LNCaP clone FGC (cell line): ENCODE data around the gene ELOVL7.
A peak's percentile ranks its signal among the peaks of the same experiment; 100 is the strongest.

Experiments
- DNase-seq: peaks from one replicate; pipeline ENCODE4 v3.0.0-alpha.2; 2011; ENCODE audit warnings: low read depth
- H3K4me3 ChIP-seq: 2 replicates; pipeline ENCODE4 v1.5.1; 2011; ENCODE audit warnings: mild to moderate bottlenecking, low read depth, low read length, control low read depth
- TF ChIP-seq, protein P1 (sequence below): IDR thresholded peaks from 2 replicates; pipeline ENCODE4 v1.5.1; 2012; ENCODE audit warnings: mild to moderate bottlenecking; ENCODE audit not compliant: control insufficient read depth, insufficient read depth; ENCODE audit errors: extremely low read depth

ELOVL7 gene

GRCh38 chr5:60846298-60846697 lies 2.2 kb upstream of the ELOVL7 start:
- TF ChIP-seq, protein P1, sequence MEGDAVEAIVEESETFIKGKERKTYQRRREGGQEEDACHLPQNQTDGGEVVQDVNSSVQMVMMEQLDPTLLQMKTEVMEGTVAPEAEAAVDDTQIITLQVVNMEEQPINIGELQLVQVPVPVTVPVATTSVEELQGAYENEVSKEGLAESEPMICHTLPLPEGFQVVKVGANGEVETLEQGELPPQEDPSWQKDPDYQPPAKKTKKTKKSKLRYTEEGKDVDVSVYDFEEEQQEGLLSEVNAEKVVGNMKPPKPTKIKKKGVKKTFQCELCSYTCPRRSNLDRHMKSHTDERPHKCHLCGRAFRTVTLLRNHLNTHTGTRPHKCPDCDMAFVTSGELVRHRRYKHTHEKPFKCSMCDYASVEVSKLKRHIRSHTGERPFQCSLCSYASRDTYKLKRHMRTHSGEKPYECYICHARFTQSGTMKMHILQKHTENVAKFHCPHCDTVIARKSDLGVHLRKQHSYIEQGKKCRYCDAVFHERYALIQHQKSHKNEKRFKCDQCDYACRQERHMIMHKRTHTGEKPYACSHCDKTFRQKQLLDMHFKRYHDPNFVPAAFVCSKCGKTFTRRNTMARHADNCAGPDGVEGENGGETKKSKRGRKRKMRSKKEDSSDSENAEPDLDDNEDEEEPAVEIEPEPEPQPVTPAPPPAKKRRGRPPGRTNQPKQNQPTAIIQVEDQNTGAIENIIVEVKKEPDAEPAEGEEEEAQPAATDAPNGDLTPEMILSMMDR = no peak
- H3K4me3 ChIP-seq = no peak overlapping the region
- no peak for DNase-seq

- DNase-seq = no peak
- TF ChIP-seq, protein P1 = peak; percentile 4; the same call in 1 of the 2 replicates
- peak overlapping the region; percentile 86 for H3K4me3 ChIP-seq
Measured at GRCh38 chr5:60843386-60843935, 608 bp downstream of the ELOVL7 start.

GRCh38 chr5:60842871-60843385 lies 1.1 kb downstream of the ELOVL7 start:
- no peak for DNase-seq
- TF ChIP-seq, protein P1 = no peak
- peak overlapping the region; percentile 86 for H3K4me3 ChIP-seq

- DNase-seq = no peak
- H3K4me3 ChIP-seq = no peak overlapping the region
- TF ChIP-seq, protein P1 = no peak
Measured at GRCh38 chr5:60841361-60841760, 2.7 kb downstream of the ELOVL7 start.

DNA sequence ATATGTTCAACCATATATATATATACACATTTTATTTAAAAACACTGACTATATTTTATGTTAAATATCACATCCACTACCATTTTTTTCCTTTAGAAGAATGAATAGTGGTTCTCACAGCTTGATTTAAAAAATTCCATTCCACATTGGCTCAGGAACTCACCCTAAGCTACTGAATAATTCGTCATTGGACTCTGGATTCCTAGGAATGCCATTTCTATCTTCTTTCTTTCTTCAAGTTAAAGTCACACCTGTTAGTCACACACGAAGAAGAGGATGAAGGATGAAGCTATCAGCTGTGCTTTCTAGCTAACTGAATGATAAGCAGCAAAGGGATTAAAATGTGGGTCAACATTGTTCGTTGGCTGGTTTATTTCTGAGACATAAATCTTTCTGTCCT lies 7.9 kb downstream of the ELOVL7 start:
- TF ChIP-seq, protein P1 = no peak
- H3K4me3 ChIP-seq = no peak overlapping the region
- no peak for DNase-seq

- H3K4me3 ChIP-seq = no peak overlapping the region
- TF ChIP-seq, protein P1 = no peak
- DNase-seq = no peak
Measured at GRCh38 chr5:60835554-60835953, 8.5 kb downstream of the ELOVL7 start.

- TF ChIP-seq, protein P1 = no peak
Measured at GRCh38 chr5:60833520-60833919, 10.5 kb downstream of the ELOVL7 start.

More at GRCh38 chr5:60833520-60833919, 10.5 kb downstream of the ELOVL7 start:
- no peak for DNase-seq
- no peak overlapping the region for H3K4me3 ChIP-seq
